AG08396 (cell line): ENCODE data around the gene ZNF483.
"Not testable (repeated sequence)": the region's sequence is repeated elsewhere in the genome, so short reads cannot be mapped to it uniquely, and the experiment has no call there.

ENCODE experiments used
- DNase-seq: peaks from one replicate; pipeline ENCODE4 v3.0.0; 2012; ENCODE audit warnings: low spot score, mixed read lengths

ZNF483 gene

DNA sequence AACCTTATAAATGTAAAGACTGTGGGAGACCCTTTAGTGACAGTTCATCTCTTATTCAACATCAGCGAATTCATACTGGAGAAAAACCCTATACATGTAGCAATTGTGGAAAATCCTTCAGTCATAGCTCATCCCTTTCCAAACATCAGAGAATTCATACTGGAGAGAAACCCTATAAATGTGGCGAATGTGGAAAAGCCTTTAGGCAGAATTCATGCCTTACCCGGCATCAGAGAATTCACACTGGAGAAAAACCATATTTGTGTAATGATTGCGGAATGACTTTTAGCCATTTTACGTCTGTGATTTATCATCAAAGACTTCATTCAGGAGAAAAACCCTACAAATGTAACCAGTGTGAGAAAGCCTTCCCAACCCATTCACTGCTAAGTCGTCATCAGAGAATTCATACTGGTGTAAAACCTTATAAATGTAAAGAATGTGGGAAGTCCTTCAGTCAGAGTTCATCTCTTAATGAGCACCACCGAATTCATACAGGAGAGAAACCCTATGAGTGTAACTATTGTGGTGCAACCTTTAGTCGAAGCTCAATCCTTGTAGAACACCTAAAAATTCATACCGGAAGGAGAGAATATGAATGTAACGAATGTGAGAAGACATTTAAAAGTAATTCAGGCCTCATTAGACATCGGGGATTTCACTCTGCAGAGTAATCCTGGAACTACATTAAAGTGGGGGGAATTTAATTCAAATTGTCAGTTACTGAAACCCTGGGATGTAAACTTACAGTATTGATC is 17.7 kb downstream of the ZNF483 start:
- DNase-seq, result no peak

DNA sequence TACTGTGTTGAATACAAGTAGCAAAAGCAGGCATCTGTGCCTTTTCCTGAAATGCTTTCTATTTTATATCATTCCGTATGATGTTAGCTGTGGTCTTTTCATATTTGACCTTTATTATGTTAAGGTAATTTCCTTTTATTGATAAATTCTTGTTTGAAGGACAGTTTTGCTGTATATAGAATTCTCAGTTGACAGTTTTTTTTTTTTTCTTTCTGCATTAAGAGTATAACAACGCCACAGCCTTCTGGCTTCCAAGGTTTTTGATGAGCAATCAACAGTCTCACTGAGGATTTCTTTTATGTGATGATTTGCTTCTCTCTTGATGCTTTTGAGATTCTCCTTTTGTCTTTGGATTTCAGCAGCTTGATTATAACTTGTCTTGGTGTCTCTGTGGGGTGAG is 23.6 kb downstream of the ZNF483 start:
- DNase-seq, result no peak

DNA sequence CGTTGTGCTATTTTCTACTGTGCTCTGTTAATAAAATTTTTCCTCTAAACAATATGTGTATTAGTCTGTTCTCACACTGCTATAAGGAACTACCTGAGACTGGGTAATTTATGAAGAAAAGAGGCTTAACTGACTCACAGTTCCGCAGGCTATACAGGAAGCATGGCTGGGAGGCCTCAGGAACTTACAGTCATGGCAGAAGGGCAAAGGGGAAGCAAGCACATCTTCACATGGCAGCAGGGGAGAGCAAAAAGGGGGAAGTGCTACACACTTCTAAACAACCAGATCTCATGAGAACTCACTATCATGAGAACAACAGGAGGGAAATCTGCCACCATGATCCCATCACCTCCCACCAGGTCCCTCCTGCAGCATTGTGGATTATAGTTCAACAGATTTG is 30.4 kb downstream of the ZNF483 start:
- DNase-seq, result not testable (repeated sequence)

DNA sequence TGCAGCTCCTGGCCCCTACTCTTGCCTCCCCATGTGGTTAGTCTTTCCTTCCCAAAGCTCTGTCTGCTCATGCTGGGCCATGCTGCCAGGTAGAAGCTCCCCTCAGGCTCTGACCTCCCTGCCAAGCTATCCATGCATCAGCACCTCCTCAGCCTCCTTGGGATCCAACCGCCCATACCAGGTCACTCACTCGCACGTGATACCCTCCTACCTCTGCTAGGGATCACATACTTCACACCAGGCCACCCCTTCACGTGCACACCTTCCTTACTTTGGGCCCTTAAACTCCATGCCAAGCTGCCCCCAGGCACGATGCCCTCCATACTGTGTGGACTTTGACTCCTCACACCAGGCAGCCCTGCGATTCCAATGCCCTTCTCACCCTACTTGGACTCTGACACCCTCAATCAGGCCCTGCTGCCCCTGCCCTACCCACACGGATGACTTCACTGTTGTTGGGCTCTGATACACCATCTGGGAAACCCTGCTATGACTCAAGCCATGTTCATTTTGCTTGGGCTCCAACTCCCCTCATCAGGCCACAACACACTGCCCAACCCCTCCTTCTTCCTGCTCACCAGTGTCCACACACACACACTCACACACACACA is 34.1 kb downstream of the ZNF483 start:
- peak; percentile 17 for DNase-seq

DNA sequence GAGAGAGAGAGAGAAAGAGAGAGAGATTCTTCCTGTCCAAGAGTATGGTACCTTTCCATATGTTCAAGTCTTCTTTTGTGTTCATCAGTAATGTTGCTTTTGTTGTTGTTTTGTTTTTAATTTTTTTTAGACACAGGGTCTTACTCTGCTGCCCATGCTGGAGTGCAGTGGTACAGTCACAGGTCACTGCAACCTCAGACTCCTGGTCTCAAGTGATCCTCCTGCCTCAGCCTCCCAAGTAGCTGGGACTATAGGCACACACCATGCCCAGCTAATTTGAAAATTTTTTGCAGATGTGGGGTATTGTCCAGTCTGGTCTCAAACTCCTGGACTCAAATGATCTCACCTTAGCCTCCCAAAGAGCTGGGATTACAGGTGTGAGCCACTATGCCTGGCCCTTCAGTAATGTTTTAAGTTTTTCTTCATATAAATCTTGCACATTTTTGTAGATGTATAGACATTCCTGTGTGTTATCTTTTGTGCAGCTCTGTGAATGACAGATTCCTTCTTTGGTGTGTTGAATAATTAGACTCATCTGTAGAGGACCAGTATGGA is 36.3 kb downstream of the ZNF483 start:
- DNase-seq, result no peak

DNA sequence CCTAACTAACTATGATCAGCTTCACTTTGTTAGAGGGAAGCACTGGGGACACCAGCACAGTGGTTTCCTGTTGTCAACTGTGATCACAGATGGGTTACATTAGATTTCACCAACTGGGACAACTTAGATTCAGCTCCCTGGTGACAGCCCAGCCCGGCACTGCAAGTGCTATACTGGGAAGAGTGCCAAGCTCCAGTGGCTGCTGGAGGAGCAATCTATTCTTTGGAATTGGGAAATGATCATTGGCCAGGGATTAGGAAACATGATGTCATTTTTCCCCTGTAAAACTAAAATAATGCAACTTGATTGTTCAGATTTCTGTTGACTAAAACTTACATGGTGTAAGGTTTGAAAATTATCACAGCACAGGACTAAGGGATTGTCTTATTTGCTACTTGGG is 41.3 kb downstream of the ZNF483 start:
- no peak for DNase-seq

DNA sequence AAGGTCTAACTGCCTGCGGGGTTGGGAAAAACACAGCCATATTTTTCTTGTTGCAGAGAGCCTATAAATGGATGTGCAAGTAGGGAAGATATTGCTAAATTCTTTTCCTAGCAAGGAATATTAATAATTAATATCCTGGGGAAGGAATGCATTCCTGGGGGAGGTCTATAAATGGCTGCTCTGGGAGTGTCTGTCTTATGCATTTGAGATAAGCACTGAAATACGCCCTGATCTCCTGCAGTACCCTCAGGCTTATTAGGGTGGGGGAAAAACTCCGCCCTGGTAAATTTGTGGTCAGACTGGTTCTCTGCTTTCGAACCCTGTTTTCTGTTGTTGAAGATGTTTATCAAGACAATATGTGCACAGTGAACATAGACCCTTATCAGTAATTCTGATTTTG is 43.1 kb downstream of the ZNF483 start:
- not testable (repeated sequence) for DNase-seq

DNA sequence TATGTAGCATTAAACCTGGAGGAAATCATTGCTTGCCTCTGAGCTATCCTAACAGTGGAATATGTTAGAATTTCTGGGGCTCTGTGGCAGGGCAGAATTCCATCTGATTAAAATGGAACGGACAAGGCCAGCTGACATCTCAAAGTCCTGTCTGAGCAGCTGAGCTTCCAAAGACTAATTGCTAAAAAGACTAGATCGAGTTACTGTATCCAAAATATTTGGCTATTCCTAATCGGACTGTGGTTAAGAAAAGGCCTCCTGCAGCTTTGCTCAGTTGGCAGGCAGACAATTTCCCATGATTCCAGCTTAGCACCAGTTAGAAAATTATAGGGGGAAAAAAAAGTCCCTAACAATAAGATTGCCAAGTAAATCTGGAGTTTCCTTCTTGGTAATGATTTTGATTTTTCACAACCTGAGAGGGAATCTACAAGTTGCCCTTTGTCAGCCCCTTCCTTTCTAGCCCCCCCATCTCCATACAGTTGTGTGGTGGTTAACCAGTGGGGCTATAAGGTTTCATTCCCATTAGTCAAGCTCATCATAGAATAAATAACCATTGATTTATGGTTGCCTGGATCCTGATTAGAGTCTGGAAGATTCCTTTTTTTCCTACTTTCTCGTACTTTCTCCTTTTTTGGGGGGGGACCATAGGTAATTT is 48.1 kb downstream of the ZNF483 start:
- peak; percentile 75 for DNase-seq

DNA sequence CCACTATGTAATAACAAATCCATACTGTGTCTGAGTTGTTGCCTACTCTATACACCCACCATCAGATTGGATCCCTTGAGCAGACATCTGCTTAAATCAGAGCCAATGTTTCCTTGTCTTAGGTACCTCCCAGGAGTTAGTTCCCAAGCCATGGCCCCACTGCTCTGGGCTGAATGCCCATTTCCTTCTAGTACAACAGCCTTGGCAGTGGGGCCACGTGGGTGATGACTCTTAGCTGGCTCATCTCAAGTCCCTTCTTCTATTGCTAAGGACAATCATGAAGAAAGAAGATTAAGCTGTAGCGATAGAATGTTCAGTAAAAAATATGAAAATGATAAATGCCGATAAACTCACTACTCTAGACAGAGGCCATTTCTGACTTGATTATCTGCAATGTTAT is 57.9 kb downstream of the ZNF483 start:
- DNase-seq, result no peak

DNA sequence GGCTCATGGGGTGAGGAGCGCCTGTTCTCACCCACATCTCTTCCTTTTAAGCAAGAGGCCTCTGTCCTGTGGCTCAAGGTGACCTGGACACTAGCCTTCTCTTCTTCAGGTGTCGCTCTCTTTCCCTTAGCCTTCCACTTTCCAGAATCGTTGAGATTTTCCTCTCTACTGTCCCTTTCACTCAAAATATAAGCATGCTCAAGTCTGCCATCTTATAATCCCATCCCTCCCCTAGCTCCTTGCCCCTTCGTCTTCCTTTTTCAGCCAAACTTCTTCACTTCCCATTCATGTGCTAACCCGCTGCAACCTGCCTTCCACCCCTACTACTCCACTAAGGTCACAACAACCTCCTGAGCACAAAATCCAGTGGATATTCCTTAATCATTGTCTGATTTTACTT is 61.4 kb downstream of the ZNF483 start:
- DNase-seq, result no peak

DNA sequence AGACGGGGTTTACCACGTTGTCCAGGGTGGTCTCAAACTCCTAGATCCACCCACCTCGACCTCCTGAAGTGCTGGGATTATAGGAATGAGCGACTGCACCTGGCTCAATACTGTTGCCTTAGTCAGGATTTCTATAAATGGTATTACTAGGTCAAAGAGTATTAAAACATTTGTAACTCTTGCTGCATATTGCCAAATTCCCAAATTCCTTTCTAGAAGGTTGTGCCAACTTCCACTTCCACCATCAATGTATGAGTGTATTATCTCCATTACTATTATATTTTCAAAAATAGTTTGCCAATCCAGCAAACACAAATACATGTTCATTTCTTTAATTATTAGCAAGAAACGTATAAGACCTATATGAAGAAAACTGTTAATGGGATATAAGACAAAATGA is 63.9 kb downstream of the ZNF483 start:
- no peak for DNase-seq

DNA sequence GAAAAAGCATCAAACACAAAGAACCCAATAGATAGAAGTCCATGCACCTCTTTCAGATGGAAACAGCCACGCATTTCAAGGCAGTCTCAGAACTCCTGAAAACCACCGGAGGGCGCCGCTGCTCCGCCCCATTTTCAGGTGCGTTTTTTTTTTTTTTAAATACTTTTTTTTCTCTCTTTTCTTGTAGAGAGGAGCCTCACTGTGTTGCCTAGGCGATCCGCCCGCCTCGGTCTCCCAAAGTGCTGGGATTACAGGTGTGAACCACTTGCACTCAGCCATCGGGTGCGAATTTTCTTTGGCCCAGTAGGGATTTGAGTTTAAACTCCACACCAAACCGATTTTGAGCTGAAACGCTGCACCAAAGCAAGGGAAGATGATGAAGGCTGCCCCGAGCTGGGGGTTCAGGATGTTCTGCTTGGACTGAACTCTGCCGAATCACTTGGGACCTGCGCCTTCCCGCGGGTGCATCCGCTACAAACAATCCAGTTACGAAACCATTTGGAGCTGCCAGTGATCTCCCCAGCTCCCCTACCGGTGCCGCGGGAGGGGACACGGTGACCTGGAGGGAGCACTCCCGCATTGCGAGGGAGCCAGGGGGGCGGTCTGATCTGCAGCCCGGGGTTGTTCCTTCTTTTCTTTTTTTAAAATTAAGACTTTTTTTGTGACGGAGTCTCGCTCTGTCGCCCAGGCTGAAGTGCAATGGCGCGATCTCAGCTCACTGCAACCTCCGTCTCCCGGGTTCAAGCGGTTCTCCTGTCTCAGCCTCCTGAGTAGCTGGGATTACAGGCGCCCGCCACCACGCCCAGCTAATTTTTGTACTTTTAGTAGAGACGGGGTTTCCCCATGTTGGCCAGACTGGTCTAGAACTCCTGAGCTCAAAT is 73.1 kb downstream of the ZNF483 start:
- DNase-seq, result peak; percentile 48

DNA sequence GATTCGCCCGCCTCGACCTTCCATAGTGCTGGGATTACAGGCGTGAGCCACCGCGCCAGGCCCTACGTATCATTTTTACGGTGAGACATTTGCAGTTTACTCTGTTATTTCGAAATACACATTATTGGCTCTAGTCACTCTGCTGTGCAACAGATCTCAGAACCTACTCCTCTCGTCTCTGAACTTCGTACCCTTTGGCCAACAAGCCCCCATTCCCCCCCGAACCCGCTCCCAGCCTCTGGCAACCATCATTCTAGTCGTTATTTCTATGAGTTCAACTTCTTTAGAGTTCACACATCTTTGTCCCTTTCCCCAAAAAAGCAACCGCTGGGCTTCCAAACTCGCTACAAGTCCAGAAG is 73.7 kb downstream of the ZNF483 start:
- peak; percentile 39 for DNase-seq

DNA sequence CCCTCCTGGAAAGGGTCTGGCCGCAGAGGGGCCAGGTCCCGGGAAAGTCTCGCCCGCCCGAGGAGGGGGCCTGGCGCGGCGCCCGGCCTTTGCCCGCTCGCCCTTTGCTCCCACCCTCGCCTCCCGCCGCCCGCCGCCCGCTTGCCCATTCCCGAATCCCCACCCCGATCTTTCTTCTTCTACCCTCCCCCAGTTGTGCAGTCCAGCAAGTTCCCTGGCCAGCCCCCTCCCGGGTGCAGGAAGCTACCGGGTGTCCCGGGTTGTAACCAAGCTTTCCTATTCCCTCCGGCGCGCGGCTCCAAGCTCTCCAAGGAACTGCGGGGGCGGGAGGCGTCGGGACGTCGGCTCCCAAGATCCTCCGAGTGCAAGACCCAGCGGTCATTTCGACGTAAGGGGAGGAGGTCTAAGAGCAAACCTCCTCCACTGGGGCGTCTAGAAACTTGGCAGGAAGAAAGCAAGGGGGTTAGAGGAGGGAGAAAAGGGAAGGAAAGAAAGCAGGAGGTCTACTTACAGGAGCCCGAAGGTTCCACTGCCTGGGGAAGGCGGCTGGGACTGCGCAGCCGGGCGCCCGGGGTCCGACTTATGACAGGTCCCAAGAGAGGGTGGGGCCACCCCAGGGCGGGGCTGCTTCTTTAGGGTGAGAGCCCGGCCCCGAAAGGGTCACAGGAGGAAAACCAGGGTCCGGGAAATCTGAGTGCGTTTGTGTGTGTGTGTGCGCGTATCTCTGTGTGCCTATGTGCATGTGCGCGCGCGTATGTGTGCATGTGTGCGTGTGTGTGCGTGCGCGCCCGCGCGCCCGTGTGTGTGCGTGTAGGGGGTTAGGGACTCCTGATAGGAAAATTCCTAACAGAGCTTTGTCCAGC is 74.3 kb downstream of the ZNF483 start, which contains the start of gene PTGR1:
TSS of gene PTGR1 (minus strand) at position 556 of the 863 bp plus-strand sequence. CDS start 2,225 bp downstream, outside the sequence.
- peak; percentile 90 for DNase-seq

DNA sequence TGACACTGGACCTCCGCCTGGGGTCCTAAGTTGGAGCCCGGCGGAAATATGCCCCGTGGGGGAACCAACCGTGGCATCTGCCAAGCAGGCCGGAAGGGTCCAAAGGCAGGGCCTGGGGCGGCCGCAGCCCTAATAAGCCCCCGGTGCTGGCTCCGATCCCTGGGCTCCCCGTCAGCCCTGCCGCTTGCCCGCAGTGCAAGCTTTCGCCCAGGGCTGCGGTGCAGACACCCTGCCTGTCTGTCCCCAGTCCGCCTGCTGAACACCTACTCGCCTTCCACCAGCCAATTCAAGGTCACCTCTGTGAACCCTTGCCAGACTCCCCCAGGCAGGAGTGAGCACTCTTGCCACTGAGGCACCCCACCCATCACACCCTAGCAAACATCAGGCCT is 75.0 kb downstream of the ZNF483 start:
- no peak for DNase-seq

DNA sequence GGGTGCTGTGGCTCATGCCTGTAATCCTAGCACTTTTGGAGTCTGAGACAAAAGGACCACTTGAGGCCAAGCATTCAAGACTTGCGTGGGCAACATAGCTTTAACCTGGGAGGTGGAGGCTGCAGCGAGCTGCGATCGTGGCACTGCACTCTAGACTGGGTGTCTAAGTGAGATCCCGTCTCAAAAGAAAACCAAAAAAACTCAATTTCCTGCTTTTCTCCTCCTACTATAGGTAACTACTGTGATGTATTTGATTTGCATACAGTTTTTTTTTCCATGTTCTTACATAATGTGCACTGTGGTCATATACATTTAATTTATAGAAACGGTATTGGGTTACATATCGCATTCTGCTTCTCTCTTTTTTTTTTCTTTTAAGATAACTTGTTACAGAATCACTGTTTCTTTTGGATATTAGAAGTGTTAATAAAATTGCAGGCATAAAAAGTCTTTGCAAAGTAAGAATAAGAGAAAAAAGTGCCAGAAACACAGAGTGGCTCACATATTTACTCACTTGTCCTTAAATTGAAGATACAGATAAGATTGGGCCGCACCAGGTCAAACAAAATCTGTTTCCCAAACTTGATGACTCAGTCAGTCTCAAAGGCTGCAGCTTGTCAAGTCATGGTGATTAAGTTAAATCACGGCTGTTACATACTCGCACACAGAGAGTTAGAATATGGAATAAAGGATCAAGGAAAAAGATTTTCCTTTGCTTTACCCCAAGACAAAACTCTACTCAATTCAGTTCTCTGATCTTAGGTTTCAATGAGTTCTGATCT is 76.4 kb downstream of the ZNF483 start:
- DNase-seq, result peak; percentile 29

DNA sequence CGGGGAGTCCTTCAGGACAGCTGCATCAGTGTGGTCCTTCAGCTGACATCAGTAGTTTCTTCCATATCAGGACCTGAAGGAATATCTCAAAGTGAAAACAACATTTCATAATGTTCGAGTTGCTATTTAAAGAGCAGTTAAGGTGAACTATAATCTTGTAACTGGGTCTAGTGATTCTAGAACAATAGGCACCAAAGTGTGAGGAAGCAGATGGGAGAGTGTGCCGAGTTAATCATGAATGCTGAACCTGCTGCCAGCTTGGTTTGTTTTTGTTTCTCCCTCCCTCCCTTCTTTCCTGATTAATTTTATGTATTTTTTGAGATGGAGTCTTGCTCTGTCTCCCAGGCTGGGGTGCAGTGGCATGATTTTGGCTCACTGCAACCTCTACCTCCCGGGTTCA is 78.1 kb downstream of the ZNF483 start:
- DNase-seq, result no peak

DNA sequence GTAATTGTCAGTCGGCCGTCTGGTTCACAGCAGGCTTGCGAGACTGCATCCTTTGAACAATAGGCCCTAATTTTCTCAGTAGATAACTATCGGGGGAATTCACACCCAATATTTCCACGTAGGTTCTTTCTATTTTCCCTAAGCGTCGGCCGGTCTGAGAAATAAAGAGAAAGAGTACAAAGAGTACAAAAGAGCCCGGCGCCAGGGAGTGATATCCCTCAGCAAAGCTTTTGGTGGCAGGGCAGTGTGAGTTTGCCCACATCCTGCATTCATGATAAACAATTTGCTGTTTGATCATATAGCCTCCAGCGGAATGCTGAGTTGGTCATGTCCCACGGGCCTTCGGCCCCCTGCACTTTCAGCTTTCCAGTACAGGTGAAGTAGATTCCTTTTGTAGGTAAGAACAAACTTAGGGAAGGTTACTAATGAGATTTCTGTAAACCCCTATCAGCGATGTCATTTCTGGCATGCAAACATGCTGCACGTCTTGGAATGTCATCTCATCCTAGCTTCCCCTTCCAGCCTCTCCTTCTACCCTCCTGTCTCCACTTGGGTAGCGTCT is 79.2 kb downstream of the ZNF483 start:
- no peak for DNase-seq

DNA sequence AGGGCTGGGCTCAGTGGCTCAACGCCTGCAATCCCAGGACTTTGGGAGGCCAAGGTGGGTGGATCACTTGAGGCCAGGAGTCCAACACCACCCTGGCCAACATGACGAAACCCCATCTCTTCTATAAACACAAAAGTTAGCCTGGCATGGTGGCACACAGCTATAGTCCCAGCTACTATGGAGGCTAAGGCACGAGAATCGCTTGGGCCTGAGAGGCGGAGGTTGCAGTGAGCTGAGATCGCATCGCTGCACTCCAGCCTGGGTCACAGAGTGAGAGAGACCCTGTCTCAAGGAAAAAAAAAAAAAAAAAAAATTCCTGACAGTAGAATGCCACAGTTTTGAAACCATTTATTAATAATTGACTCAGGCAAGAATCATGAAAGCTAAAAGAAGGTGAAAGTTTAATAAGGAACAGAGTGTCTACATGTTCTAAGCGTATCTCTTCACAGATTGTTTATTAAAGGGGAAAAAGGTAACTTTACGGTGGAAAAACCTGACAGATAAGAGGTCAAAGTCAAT is 80.1 kb downstream of the ZNF483 start:
- DNase-seq, result no peak

DNA sequence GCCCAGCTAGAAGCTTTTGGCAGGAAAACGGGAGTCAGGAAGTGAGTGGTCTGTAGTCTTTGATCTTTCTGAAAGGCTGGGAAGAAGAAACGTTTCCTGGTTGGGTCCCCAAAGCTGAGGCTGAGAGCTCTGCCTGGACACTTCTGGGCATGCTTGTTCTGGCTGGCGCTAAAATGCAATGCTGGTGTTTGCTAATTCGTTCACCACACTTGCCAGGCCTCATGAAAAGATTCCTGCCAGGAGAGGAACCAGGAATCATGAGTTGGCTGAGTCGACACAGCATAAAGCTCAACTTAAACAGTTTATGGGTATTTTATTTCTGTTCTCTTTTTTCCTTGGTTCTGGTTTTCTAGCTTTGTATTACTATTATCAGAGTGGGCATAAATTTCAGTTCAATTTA is 85.2 kb downstream of the ZNF483 start:
- no peak for DNase-seq
